HG02571 (cell line): ENCODE results near the gene TDO2.

Source experiments
- ATAC-seq: cut with Tn5 transposase; IDR thresholded peaks from one replicate; pipeline ENCODE4 v1.9.1; 2021; ENCODE audit warnings: mild to moderate bottlenecking, moderate library complexity; ENCODE audit not compliant: unreplicated experiment

The TDO2 gene

DNA sequence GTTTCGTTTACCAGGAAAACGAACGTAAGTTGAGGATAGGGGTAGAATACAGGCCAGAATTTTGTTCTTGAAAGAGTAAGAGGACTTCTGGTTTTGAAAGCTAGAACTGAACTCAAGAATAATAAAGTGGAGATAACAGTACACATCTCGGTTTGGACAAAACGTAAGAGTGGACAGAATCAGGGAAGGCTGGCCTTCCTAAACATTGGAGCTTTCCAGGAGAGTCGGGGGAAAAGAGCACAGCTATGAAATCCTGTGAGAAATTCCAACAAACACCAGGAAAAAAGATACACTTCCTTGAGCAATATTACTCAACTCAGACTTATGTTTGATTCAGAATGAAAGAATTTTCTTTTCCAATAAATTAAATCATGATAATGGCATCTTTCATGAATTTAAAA lies 49.0 kb downstream of the TDO2 start:
- ATAC-seq = no peak

DNA sequence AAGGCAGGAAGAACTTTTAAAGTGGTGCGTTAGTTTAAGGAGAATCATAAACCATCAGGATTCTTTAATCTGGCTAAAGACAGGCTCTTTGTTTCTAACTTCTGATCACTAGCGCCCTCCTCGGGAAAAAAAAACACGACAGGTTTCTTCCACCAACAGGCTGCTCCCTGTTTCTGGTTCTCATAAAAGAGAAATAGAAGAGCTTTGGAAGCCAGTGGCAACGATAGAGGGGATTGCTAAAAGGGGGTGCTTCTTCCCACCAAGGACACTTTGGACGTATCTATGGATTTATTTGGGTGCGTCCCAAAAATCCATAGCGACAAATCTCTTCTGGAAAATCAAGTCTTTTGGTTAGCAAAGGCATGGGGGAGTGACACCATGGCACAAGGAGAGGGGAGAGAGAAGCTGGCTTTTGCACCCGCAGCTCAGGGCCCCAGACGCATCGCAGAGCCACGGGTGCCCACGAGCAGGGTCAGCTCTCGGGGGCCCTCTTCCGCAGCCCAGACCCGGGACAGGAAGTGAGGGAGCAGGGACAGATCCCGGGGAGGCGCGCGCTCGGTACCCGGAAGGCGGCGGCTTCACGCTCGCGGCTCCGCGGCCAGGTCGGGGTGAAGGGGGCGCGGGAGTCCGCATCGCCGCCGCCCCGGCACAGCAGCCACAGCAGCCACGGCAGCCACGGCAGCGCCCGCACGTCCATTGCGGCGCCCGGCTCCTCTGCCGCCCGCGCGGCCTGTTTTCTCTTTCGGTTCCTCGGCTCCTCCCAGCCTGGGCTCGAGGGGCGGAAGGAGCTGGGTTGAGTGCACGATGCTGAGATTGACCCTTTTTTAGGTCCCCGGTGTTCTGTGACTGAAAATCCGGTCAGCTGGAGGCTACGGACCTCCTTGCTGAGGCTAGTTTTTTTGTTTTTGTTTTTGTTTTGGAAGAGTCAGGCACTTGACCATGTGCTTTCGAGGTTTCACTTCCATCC lies 49.9 kb downstream of the TDO2 start, which contains the start of gene CTSO:
TSS of gene CTSO (minus strand) at position 716 of the 967 bp plus-strand sequence. CDS start at position 697, 19 bp downstream.
- peak; percentile 95 for ATAC-seq

GRCh38 chr4:155954118-155954685 lies 50.7 kb downstream of the TDO2 start:
- ATAC-seq = no peak

- ATAC-seq = no peak
Measured at GRCh38 chr4:155954939-155955338, 51.4 kb downstream of the TDO2 start.

GRCh38 chr4:155956461-155956860 lies 53.0 kb downstream of the TDO2 start:
- ATAC-seq = no peak

DNA sequence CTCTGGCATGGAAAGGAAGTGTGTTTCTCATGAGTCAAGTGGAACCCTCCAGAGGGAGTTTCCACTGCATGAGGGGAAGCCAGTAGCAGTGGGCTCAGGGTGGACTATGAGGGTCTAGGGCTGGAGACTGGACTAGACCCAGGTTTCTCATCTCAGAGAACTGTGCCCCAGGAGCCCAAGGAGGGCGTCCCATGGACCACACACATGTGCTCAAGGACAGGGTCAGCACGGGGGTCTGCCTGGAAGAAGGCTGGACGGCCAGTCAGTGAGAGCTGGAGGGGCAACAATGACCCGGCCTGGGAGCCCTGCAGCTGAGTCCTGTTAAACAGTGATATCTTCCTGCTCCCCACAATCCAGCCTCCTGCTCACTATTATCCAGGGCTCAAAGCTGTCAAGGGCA lies 55.9 kb downstream of the TDO2 start:
- ATAC-seq = no peak

GRCh38 chr4:155960522-155960921 lies 57.0 kb downstream of the TDO2 start:
- ATAC-seq = no peak

GRCh38 chr4:155961575-155961974 lies 58.1 kb downstream of the TDO2 start:
- no peak for ATAC-seq

DNA sequence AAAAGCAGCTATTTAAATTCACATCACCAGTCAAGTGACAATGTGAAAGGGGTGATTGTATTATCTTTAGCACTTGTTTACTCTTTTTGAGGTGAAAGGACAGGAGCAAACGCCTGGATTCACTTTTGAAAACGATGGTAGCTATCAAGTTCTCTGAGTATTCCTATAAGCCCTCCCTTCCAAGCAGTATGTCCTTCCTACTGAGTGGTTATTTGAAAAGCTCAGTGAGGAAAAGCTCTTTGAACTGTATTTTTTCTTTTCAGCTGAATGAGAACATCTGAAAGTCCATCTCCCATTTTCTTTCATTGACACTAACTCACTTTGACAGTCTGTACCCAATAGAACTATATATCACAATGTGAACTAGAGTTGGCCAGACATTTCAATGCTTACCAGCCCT lies 59.3 kb downstream of the TDO2 start:
- no peak for ATAC-seq

DNA sequence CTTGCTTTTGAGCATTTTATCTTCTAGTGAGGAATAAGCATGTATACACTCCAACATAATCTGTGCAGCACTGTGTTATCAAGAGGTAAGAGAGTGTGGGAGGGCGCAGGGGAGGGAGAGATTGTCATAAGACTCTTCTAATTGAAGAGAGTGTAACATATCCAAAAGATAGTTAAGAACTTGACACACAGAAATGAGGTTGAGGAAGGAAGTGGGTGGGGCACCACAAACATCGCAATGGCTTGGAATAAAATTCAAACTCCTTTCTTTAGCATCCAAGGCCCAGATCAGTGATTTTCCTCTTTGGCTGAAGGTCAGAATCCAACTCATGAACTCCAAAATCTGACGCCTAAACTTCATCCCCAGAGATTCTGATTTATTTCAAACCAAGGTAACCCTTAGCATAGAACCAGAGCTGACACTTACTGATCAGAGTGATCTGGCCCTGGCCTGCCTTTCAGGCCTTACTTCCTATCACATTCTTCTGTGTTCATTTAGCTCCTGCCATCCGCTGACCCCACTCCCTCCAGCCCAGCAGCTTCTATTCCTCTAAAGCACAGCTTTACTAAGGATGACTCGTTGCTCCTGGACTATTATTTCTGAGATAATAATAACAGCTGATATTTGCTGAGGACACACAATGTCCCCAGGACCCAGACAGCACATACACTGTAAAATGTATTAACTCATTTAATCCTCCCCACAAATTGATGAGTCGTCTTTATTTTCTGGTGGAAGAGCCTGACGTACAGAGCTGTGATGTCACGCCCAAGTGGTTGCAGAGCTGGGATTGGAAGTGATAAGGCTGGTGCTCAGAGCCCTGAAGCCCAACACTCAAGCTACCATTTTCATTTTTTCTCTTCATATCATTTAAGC lies 60.8 kb downstream of the TDO2 start:
- ATAC-seq = no peak

GRCh38 chr4:155966171-155966570 lies 62.7 kb downstream of the TDO2 start:
- no peak for ATAC-seq

GRCh38 chr4:155966731-155967395 lies 63.4 kb downstream of the TDO2 start:
- no peak for ATAC-seq
